Smooth muscle cell (in vitro differentiated cells): Measurements from ENCODE around the gene RBMS2. TPM values are rescaled to one million over a fixed set of nuclear protein-coding genes. Genes with fewer than 3 reads are reported as not detected.

Experiments
- DNase-seq: peaks from one replicate; lab custom pipeline; 2025; ENCODE audit not compliant: unreplicated experiment; lab: John Stamatoyannopoulos, UW
- H2AFZ ChIP-seq: fragments of 200-600 bp; sonication (generic); 2 replicates; pipeline ENCODE4 v1.6.0; 2016; ENCODE audit warnings: antibody characterized with exemption, low read depth, mild to moderate bottlenecking
- H3F3A ChIP-seq: fragments of 200-600 bp; sonication (generic); 2 replicates; pipeline ENCODE4 v1.6.0; 2017; ENCODE audit warnings: antibody characterized with exemption, low read depth
- H3K27ac ChIP-seq: fragments of 200-600 bp; sonication (generic); 2 replicates; pipeline ENCODE4 v1.5.1; 2016; ENCODE audit warnings: low read depth, mild to moderate bottlenecking
- H3K27me3 ChIP-seq: fragments of 200-600 bp; sonication (generic); 2 replicates; pipeline ENCODE4 v1.6.1; 2016; ENCODE audit warnings: low read depth, mild to moderate bottlenecking
- H3K36me3 ChIP-seq: fragments of 200-600 bp; sonication (generic); 2 replicates; pipeline ENCODE4 v1.5.1; 2016; ENCODE audit warnings: low read depth
- H3K4me1 ChIP-seq: fragments of 200-600 bp; sonication (generic); 2 replicates; pipeline ENCODE4 v1.5.1; 2016; ENCODE audit warnings: low read depth
- H3K4me2 ChIP-seq: fragments of 200-600 bp; sonication (generic); 2 replicates; pipeline ENCODE4 v1.6.0; 2016; ENCODE audit warnings: mild to moderate bottlenecking
- H3K4me3 ChIP-seq: fragments of 200-600 bp; sonication (generic); 2 replicates; pipeline ENCODE4 v1.5.1; 2016; ENCODE audit warnings: mild to moderate bottlenecking
- H3K79me2 ChIP-seq: fragments of 200-600 bp; sonication (generic); 2 replicates; pipeline ENCODE4 v1.6.0; 2016; ENCODE audit warnings: low read depth, mild to moderate bottlenecking
- H3K9ac ChIP-seq: fragments of 200-600 bp; sonication (generic); 2 replicates; pipeline ENCODE4 v1.6.0; 2016; ENCODE audit warnings: low read depth
- H3K9me3 ChIP-seq: fragments of 200-600 bp; sonication (generic); replicated peaks from 2 replicates; pipeline ENCODE4 v1.5.1; 2016; ENCODE audit warnings: low read depth
- H4K20me1 ChIP-seq: fragments of 200-600 bp; sonication (generic); 2 replicates; pipeline ENCODE4 v1.6.0; 2016; ENCODE audit warnings: low read depth
- WGBS: methylation state at CpG from one replicate; pipeline ENCODE4 v1.1.7; 2016; ENCODE audit warnings: low lambda C conversion rate; 5-methylcytosine and 5-hydroxymethylcytosine counted together
- polyA plus RNA-seq: library from polyadenylated mRNA; unstranded; fragments of >200 nt; fragmentation: Nextera tagmentation; extraction: Ambion mirVana; gene quantifications from 2 replicates; pipeline ENCODE4 v1.2.1, GENCODE V29; 2016
- total RNA-seq: library from RNA; depleted of rRNA; stranded (reverse); fragments of >200 nt; gene quantifications from 2 replicates; pipeline ENCODE4 v1.2.3, GENCODE V29; 2014
- TF ChIP-seq, protein P1 (sequence below): fragments of 200-600 bp; sonication (generic); IDR thresholded peaks from 2 replicates; pipeline ENCODE4 v1.5.1; 2017; ENCODE audit warnings: borderline replicate concordance, mild to moderate bottlenecking, antibody characterized with exemption; ENCODE audit not compliant: insufficient read depth, poor library complexity, severe bottlenecking

RBMS2 gene
- total and polyA plus RNA-seq, 2 experiments from 2014 or later, result 16.8 to 20.6 TPM

DNA sequence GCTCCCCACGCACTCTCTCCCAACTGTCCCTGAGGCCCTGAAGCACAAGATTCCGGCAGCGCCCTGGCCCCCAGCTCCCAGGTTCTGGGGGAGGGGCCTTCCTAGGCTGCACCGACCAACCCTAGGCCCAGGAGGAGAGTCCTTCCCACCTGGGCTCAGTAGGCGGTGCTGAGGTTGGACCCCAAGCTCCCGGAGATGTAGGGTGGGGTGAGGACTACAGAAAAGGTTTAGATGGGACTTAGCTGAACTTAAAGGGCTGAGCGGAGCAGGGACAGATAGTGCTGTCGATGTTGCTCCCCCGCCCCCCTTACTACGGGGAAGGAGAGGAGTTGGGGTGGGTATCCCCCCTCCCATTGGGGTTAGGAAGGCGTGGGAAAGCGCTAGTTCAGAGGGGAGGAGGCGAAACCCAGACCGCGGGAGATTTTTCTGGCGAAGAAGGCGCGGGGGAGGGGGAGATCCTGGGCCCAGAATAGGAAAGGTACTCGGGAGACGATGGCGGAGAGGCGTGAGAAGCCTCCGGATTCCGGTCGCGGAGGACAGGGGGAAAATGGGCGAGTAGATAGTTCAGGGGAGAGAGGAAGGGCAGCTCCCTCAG, 112.7 kb downstream of the RBMS2 start:
- DNase-seq, result no peak
- H3K9me3 ChIP-seq, result no peaks in the 10 kb centered on the region
- TF ChIP-seq, protein P1, sequence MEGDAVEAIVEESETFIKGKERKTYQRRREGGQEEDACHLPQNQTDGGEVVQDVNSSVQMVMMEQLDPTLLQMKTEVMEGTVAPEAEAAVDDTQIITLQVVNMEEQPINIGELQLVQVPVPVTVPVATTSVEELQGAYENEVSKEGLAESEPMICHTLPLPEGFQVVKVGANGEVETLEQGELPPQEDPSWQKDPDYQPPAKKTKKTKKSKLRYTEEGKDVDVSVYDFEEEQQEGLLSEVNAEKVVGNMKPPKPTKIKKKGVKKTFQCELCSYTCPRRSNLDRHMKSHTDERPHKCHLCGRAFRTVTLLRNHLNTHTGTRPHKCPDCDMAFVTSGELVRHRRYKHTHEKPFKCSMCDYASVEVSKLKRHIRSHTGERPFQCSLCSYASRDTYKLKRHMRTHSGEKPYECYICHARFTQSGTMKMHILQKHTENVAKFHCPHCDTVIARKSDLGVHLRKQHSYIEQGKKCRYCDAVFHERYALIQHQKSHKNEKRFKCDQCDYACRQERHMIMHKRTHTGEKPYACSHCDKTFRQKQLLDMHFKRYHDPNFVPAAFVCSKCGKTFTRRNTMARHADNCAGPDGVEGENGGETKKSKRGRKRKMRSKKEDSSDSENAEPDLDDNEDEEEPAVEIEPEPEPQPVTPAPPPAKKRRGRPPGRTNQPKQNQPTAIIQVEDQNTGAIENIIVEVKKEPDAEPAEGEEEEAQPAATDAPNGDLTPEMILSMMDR, result no peak
- H3K4me3 ChIP-seq, result peak overlapping the region; percentile 69
- peaks cover 47% of the 10 kb centered on the region for H3K4me1 ChIP-seq
- peak overlapping the region; percentile 54 for H3K27ac ChIP-seq
- H2AFZ ChIP-seq, result no peak overlapping the region
- WGBS, result 3% methylated on average over 27 of the region's 27 CpGs
- H3K27me3 ChIP-seq, result no peaks in the 10 kb centered on the region
- peak overlapping the region; percentile 83 for H3K9ac ChIP-seq
- H4K20me1 ChIP-seq, result peaks cover 47% of the 10 kb centered on the region
- H3K4me2 ChIP-seq, result peak overlapping the region; percentile 98
- H3K79me2 ChIP-seq, result peaks cover 59% of the 10 kb centered on the region
- peaks cover 25% of the 10 kb centered on the region for H3F3A ChIP-seq
- H3K36me3 ChIP-seq, result no peaks in the 10 kb centered on the region

DNA sequence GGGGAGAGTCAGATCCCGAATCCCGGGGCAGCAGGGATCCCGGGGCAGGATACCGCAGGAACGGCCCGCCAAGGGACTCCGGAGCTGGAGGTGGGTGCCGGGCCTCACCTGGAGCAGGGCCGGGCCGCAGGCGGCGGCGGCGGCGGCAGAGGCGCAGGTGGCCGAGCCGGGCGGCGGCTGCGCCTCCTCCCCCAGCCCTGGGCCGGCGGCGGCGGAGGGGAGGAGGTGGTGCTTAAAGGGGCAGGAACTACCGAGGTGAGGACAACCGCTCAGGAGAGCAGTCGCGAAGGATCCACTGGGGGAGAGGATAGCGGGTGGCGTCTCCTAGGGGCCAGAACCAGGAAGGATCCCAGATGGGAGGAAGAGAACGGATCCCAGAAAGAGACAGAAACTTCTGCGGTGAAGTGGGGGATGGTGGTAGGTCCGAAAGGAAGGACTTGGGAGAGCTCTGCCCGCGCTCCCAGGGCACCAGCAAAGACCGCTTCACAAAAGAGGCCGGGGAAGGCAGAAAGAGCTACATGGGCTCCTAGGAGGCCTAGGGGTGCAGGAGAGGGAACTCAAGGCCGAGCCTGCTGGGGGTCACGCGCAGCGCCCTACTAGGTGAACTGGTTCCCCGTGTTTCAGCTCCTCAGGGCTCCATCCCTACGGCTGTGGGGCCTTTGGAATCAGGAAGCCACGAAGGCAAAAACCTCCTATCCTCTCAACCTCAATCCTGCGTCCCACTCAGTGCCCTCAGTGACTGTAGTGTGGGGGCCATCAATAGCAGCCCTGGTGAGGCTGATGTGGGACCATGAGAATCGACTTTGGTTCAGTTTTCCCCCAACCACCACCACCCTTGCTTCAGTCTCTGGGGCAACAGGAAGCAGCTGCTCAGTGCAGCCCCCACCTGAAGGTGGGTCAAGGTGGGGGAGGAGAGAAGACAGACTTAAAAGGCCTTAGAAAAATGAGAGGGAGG, 113.5 kb downstream of the RBMS2 start:
- Histone ChIP-seq H3K36me3 (no peaks in the 10 kb centered on the region), H3K9me3 (no peaks in the 10 kb centered on the region), H3K4me1 (peaks cover 47% of the 10 kb centered on the region), H3K4me3 (peak overlapping the region; percentile 69), H3K9ac (peak overlapping the region; percentile 83), H2AFZ (peak overlapping the region; percentile 6), H3K27me3 (no peaks in the 10 kb centered on the region), H3F3A (peaks cover 32% of the 10 kb centered on the region), H3K4me2 (peak overlapping the region; percentile 98), H3K79me2 (peaks cover 52% of the 10 kb centered on the region), H3K27ac (peak overlapping the region; percentile 70), H4K20me1 (peaks cover 45% of the 10 kb centered on the region)
- 2% methylated on average over 40 of the region's 47 CpGs for WGBS
- TF ChIP-seq, protein P1, result peak; percentile 26
- peak; percentile 44 for DNase-seq

DNA sequence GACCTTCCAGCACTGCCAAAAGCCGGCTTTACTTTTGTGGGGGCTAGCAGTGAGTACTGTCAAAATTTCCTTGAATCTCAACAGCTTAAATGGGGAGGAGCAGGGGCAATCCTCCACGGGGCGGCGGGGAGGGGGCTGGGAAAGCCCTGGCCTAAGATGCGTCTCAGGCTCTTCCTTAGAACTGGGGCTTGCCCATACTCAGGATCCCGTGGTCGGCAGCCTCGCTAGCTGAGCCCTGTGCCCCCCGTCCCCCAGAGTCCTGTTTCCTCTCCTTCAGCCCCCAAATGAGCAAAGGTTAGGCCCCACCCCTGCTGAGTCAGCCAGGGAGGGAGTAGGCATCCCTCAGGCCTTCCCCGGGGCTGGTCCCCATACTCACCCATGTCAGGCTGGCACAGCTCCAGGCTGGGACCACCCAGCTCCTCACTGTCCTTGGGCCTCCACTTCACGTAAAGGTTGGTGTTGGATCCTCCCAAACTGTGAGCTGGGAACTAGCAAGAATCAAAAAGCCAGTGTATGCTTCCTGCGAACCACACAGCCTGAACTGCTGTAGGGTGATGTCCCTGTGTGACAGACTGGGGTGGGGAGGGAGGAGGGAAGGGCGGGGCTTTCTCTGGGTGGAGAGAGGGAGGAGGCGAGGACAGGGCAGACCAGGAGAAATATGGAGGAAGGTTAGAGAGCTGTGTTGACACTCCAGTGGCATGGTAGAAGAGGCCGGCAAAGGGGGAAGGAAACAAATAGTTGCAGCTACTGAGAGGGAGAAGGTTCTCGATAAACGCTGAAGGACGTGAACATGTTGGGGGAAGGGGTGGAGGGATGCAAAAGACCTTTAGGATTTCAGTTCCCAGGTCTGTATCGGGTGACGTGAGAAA, 114.4 kb downstream of the RBMS2 start:
- Histone ChIP-seq H3K4me2 (peak overlapping the region; percentile 98), H3K27ac (peak overlapping the region; percentile 70), H2AFZ (peak overlapping the region; percentile 6), H3K27me3 (no peaks in the 10 kb centered on the region), H3K9me3 (no peaks in the 10 kb centered on the region), H3K4me3 (peak overlapping the region; percentile 69), H3F3A (peaks cover 32% of the 10 kb centered on the region), H3K36me3 (no peaks in the 10 kb centered on the region), H4K20me1 (peaks cover 44% of the 10 kb centered on the region), H3K4me1 (peaks cover 40% of the 10 kb centered on the region), H3K79me2 (peaks cover 43% of the 10 kb centered on the region), H3K9ac (peak overlapping the region; percentile 83)
- under 1% methylated on average over 20 of the region's 20 CpGs for WGBS
- TF ChIP-seq, protein P1, result no peak
- peak; percentile 92 for DNase-seq
